Measurements from ENCODE around the gene FOXF1.

Gene FOXF1

DNA sequence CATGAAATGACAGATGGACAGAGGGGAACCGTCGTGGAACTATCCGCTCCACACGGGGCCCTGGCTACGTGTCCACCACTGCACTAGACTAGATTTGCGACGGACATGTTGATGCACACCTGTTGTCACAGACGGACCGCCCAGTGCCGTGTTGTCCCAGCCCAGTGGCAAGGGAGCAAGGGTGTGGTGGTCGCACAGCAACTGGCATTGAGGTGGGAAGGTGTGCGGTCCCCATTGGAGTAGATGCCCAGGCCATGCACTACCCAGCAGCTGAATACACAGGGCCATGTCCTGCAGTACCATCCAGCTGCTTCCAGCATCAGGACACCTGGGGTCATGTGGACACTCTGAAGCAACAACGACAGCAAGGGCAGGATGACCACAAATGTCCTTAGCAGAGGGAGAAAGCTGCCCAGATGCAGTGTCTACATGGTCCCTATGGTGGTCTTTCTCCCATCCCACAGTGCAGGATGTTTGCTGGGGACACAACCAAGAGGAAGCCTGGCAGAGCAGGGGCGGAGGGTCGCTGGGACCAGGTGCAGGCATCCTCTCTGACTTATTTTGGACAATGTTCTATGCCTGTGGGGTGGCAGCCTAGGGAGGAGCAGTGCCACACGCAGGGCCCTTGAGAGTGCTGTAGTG, 8.8 kb downstream of the FOXF1 start:
- H3K27me3 ChIP-seq (ENCODE audit: insufficient read depth, insufficient read length): peaks cover 60% of the 10 kb centered on the region
- H3K9me3 ChIP-seq (ENCODE audit: insufficient read depth, low read length): no peaks in the 10 kb centered on the region
- H3K36me3 ChIP-seq (ENCODE audit: insufficient read depth, insufficient read length, low read length): no peaks in the 10 kb centered on the region
- no peak for TF ChIP-seq YY1 (IDR thresholded peaks at IDR 0.05; ENCODE audit: insufficient read depth, insufficient read length)
- no peak for TF ChIP-seq ZNF274 (IDR thresholded peaks at IDR 0.05; ENCODE audit: low read depth, low read length)
- TF ChIP-seq SUZ12 (IDR thresholded peaks at IDR 0.05; ENCODE audit: extremely low read depth, insufficient read depth, insufficient read length): no peak
- no peak overlapping the region for H3K4me3 ChIP-seq (ENCODE audit: insufficient read length, low read depth)
- H3K4me1 ChIP-seq (ENCODE audit: insufficient read depth, insufficient read length): peaks cover 8% of the 10 kb centered on the region
- no peak overlapping the region for H3K9ac ChIP-seq (ENCODE audit: insufficient read length, low read depth)
- no peak for DNase-seq (ENCODE audit: low read depth, low spot score)

DNA sequence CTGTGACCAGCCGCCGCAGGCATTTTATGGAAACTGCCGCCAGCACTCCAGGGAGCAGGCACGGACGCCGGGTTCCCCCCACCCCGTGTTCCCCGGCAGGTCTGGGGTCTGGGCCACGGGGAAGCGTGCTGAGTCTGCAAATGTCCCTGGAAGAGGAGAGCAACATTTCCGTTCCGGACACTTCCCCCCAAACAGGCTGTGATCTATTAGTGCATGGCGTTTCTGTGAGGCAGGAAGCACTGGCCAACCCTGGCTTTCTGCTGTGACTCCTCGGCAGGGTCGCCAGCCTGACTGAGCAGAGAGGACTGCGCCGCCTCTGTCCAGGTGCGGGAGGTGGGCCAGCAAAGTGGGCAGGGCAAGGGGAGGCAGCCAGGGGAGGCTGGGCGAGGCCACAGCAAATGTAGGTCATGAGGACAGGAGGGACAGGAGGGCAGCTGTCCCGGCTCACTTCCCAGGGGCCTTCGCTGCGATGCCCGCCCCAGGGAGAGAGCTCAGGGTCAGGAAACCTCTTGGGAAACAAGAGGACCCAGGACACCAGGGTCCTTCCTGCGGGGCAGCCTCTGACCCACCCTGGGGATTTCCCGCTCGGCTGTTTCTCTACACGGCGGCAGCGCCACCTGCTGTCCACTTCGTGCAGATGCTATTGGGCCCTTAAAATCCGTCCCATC, 9.5 kb downstream of the FOXF1 start:
- no peak for DNase-seq (ENCODE audit: low read depth, low spot score)
- no peak overlapping the region for H3K4me3 ChIP-seq (ENCODE audit: insufficient read length, low read depth)

DNA sequence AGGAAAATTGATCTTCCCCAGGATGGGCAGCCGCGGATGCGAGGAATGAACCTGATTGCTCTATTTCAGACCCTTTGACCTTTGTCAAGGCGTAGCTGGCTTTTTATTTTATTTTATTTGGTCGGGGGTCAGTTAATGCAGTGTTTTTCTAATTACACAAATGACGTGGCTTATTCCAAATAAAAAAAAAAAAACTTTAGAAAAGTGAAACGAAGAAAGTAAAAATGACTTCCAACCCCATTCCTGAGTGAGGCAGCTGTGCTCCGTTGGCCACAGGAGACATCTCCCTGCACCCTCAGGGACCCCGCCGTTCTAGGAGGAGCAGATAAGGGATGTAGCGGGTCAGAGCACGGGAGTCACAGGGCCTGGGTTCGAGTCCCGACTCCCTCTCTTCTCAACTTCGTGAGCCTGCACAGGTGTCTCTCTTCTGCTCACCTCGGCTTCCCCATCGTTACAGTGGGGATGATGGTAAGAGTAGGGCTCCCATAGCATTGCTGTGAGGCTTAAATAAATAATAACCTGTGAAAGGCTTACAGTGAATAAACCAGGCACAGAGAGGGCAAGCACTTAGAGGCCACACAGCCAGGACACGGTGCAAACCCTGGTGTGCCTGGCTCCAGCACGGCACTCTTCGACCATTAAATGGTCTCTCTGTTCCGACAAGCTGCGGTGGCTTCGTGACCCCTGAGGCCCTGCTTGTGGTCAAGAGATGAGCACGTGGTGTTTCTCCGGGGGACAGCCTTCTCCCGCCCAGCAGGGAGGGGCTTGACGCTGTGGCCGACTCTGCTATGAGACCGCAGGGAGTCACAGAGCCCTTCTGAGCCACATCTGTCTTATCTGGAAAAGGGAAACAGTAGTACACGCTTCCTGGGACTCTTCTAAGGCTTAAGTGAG, 10.2 kb downstream of the FOXF1 start:
- Histone ChIP-seq H3K36me3 (ENCODE audit: insufficient read depth, insufficient read length, low read length) (no peaks in the 10 kb centered on the region), H3K4me1 (ENCODE audit: insufficient read depth, insufficient read length) (peaks cover 7% of the 10 kb centered on the region), H3K9ac (ENCODE audit: insufficient read length, low read depth) (no peak overlapping the region), H3K9me3 (ENCODE audit: insufficient read depth, low read length) (no peaks in the 10 kb centered on the region), H3K4me3 (ENCODE audit: insufficient read length, low read depth) (no peak overlapping the region), H3K27me3 (ENCODE audit: insufficient read depth, insufficient read length) (peaks cover 45% of the 10 kb centered on the region)
- DNase-seq (ENCODE audit: low read depth, low spot score): no peak
- TF ChIP-seq YY1 (IDR thresholded peaks at IDR 0.05; ENCODE audit: insufficient read depth, insufficient read length) (no peak), SUZ12 (IDR thresholded peaks at IDR 0.05; ENCODE audit: extremely low read depth, insufficient read depth, insufficient read length) (no peak), ZNF274 (IDR thresholded peaks at IDR 0.05; ENCODE audit: low read depth, low read length) (no peak)

More for the DNA sequence above, 9.5 kb downstream of the FOXF1 start:
- Histone ChIP-seq H3K27me3 (ENCODE audit: insufficient read depth, insufficient read length) (peaks cover 53% of the 10 kb centered on the region), H3K9ac (ENCODE audit: insufficient read length, low read depth) (peak overlapping the region; percentile 34), H3K9me3 (ENCODE audit: insufficient read depth, low read length) (no peaks in the 10 kb centered on the region), H3K36me3 (ENCODE audit: insufficient read depth, insufficient read length, low read length) (no peaks in the 10 kb centered on the region), H3K4me1 (ENCODE audit: insufficient read depth, insufficient read length) (peaks cover 8% of the 10 kb centered on the region)
- TF ChIP-seq ZNF274 (IDR thresholded peaks at IDR 0.05; ENCODE audit: low read depth, low read length): no peak
- no peak for TF ChIP-seq SUZ12 (IDR thresholded peaks at IDR 0.05; ENCODE audit: extremely low read depth, insufficient read depth, insufficient read length)
- no peak for TF ChIP-seq YY1 (IDR thresholded peaks at IDR 0.05; ENCODE audit: insufficient read depth, insufficient read length)

- Histone ChIP-seq H3K9ac (ENCODE audit: insufficient read length, low read depth) (no peak overlapping the region), H3K4me3 (ENCODE audit: insufficient read length, low read depth) (no peak overlapping the region), H3K27me3 (ENCODE audit: insufficient read depth, insufficient read length) (peaks cover 36% of the 10 kb centered on the region)
These were observed 11.2 kb downstream of the FOXF1 start for GRCh38 chr16:86521236-86522197.

GRCh38 chr16:86522634-86523033, 12.3 kb downstream of the FOXF1 start:
- Histone ChIP-seq H3K4me1 (ENCODE audit: insufficient read depth, insufficient read length) (peaks cover 2% of the 10 kb centered on the region), H3K9me3 (ENCODE audit: insufficient read depth, low read length) (no peaks in the 10 kb centered on the region), H3K36me3 (ENCODE audit: insufficient read depth, insufficient read length, low read length) (no peaks in the 10 kb centered on the region), H3K9ac (ENCODE audit: insufficient read length, low read depth) (no peak overlapping the region), H3K27me3 (ENCODE audit: insufficient read depth, insufficient read length) (peaks cover 24% of the 10 kb centered on the region), H3K4me3 (ENCODE audit: insufficient read length, low read depth) (no peak overlapping the region)
- TF ChIP-seq YY1 (IDR thresholded peaks at IDR 0.05; ENCODE audit: insufficient read depth, insufficient read length): no peak
- no peak for TF ChIP-seq ZNF274 (IDR thresholded peaks at IDR 0.05; ENCODE audit: low read depth, low read length)
- TF ChIP-seq SUZ12 (IDR thresholded peaks at IDR 0.05; ENCODE audit: extremely low read depth, insufficient read depth, insufficient read length): no peak
- no peak for DNase-seq (ENCODE audit: low read depth, low spot score)

More at GRCh38 chr16:86521236-86522197, 11.2 kb downstream of the FOXF1 start:
- Histone ChIP-seq H3K4me1 (ENCODE audit: insufficient read depth, insufficient read length) (no peaks in the 10 kb centered on the region), H3K9me3 (ENCODE audit: insufficient read depth, low read length) (no peaks in the 10 kb centered on the region), H3K36me3 (ENCODE audit: insufficient read depth, insufficient read length, low read length) (no peaks in the 10 kb centered on the region)
- DNase-seq (ENCODE audit: low read depth, low spot score): no peak
- TF ChIP-seq YY1 (IDR thresholded peaks at IDR 0.05; ENCODE audit: insufficient read depth, insufficient read length): no peak
- TF ChIP-seq SUZ12 (IDR thresholded peaks at IDR 0.05; ENCODE audit: extremely low read depth, insufficient read depth, insufficient read length): no peak
- TF ChIP-seq ZNF274 (IDR thresholded peaks at IDR 0.05; ENCODE audit: low read depth, low read length): no peak

DNA sequence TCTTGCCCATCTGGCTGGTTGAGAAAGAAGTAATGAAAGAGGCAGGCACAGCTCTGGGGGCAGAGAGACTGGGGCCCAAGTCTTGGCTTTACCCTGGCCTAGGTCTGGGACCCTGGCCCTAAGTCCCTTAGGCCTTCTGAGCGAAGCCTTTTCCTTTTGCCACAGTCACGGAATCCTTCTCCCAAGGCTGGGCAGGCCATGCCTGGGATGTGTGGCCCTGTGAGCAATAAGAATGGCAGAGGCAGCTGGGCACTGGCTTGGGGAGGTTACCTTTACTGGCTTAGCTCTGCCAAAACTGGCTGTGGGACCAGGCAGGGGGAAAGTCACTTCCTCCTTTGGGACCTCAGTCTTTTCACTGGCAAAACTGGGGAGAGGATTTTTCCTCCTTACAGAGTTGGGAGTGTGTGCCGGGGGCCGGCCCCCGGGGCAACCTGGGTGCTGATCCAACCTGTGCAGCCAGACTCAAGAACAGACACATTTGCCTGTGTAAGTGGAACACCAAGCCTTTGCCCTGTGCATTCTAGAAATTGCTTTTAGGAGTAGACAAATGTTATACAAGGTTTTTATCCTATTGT, 12.9 kb downstream of the FOXF1 start:
- no peak for TF ChIP-seq YY1 (IDR thresholded peaks at IDR 0.05; ENCODE audit: insufficient read depth, insufficient read length)
- no peak for TF ChIP-seq ZNF274 (IDR thresholded peaks at IDR 0.05; ENCODE audit: low read depth, low read length)
- TF ChIP-seq SUZ12 (IDR thresholded peaks at IDR 0.05; ENCODE audit: extremely low read depth, insufficient read depth, insufficient read length): no peak
- no peak for DNase-seq (ENCODE audit: low read depth, low spot score)
- H3K27me3 ChIP-seq (ENCODE audit: insufficient read depth, insufficient read length): peaks cover 18% of the 10 kb centered on the region
- no peaks in the 10 kb centered on the region for H3K9me3 ChIP-seq (ENCODE audit: insufficient read depth, low read length)
- H3K4me3 ChIP-seq (ENCODE audit: insufficient read length, low read depth): no peak overlapping the region
- peaks cover 2% of the 10 kb centered on the region for H3K4me1 ChIP-seq (ENCODE audit: insufficient read depth, insufficient read length)
- no peak overlapping the region for H3K9ac ChIP-seq (ENCODE audit: insufficient read length, low read depth)
- H3K36me3 ChIP-seq (ENCODE audit: insufficient read depth, insufficient read length, low read length): no peaks in the 10 kb centered on the region

Measured in NT2/D1 (cell line).